Measurements from ENCODE around the gene DNASE2B. TPM values are rescaled to one million over a fixed set of nuclear protein-coding genes. Genes with fewer than 3 reads are reported as not detected.
A peak's percentile ranks its signal among the peaks of the same experiment; 100 is the strongest.

Gene DNASE2B
- total and polyA plus RNA-seq, 7 experiments from 2014 or later, result not detected

GRCh38 chr1:84355556-84355955 lies 42.7 kb upstream of the DNASE2B start:
- H3K27me3 Mint-ChIP-seq, result peaks cover 0 to 9% (median 5%) of the 10 kb centered on the region in 5 donors
- H3K4me1 ChIP-seq (ENCODE audit: control insufficient read depth in 2 of 2, insufficient read depth in 2 of 2, low read length in 2 of 2), result no peaks in the 10 kb centered on the region
- no peak overlapping the region for H3K27ac ChIP-seq (ENCODE audit: low read depth, low read length)
- peaks cover 0 to 10% (median 0%) of the 10 kb centered on the region in 5 donors for H3K36me3 Mint-ChIP-seq
- no peak for DNase-seq
- CTCF ChIA-PET, result no interaction called here
- intact Hi-C loops (cut with micrococcal nuclease), result no loop called here
- H3K27ac Mint-ChIP-seq, result no peak overlapping the region
- ATAC-seq, result no peak
- H3K4me3 ChIP-seq (ENCODE audit: low read length), result no peak overlapping the region
- H3K4me1 Mint-ChIP-seq, result no peaks in the 10 kb centered on the region
- POLR2A ChIA-PET, result no interaction called here
- H3K4me3 Mint-ChIP-seq, result no peak overlapping the region
- H3K36me3 ChIP-seq (ENCODE audit: control insufficient read depth in 2 of 3, insufficient read depth in 3 of 3, low read length in 3 of 3), result no peaks in the 10 kb centered on the region
- peaks cover 0 to 11% (median 1%) of the 10 kb centered on the region in 11 donors for H3K9me3 Mint-ChIP-seq
- H3K27me3 ChIP-seq (ENCODE audit: control insufficient read depth in 2 of 2, insufficient read depth in 2 of 2, low read length in 2 of 2), result peaks cover 0 to 3% of the 10 kb centered on the region in 2 donors
- H3K9me3 ChIP-seq (ENCODE audit: control insufficient read depth in 2 of 3, low read length in 3 of 3), result no peaks in the 10 kb centered on the region

- H3K27me3 Mint-ChIP-seq, result peaks cover 0 to 9% (median 5%) of the 10 kb centered on the region in 5 donors
- POLR2A ChIA-PET, result no interaction called here
- ATAC-seq, result no peak
- Histone ChIP-seq H3K36me3 (ENCODE audit: control insufficient read depth in 2 of 3, insufficient read depth in 3 of 3, low read length in 3 of 3) (no peaks in the 10 kb centered on the region), H3K27me3 (ENCODE audit: control insufficient read depth in 2 of 2, insufficient read depth in 2 of 2, low read length in 2 of 2) (peaks cover 0 to 3% of the 10 kb centered on the region in 2 donors), H3K27ac (ENCODE audit: low read depth, low read length) (no peak overlapping the region), H3K9me3 (ENCODE audit: control insufficient read depth in 2 of 3, low read length in 3 of 3) (no peaks in the 10 kb centered on the region), H3K4me1 (ENCODE audit: control insufficient read depth in 2 of 2, insufficient read depth in 2 of 2, low read length in 2 of 2) (no peaks in the 10 kb centered on the region), H3K4me3 (ENCODE audit: low read length) (no peak overlapping the region)
- H3K9me3 Mint-ChIP-seq, result peaks cover 0 to 11% (median 1%) of the 10 kb centered on the region in 11 donors
- CTCF ChIA-PET, result no interaction called here
- intact Hi-C loops (cut with micrococcal nuclease), result no loop called here
- peaks cover 0 to 10% (median 0%) of the 10 kb centered on the region in 5 donors for H3K36me3 Mint-ChIP-seq
- DNase-seq, result no peak
- no peak overlapping the region for H3K27ac Mint-ChIP-seq
- H3K4me3 Mint-ChIP-seq, result no peak overlapping the region
- no peaks in the 10 kb centered on the region for H3K4me1 Mint-ChIP-seq
Measured at GRCh38 chr1:84356881-84357280, 41.4 kb upstream of the DNASE2B start.

GRCh38 chr1:84358695-84359094 lies 39.6 kb upstream of the DNASE2B start:
- H3K4me3 Mint-ChIP-seq, result no peak overlapping the region
- intact Hi-C loops (cut with micrococcal nuclease), result no loop called here
- DNase-seq (no peak), ATAC-seq (no peak)
- ChIA-PET CTCF (no interaction called here), POLR2A (no interaction called here)
- H3K9me3 Mint-ChIP-seq, result peaks cover 0 to 11% (median 0%) of the 10 kb centered on the region in 11 donors
- peaks cover 0 to 3% of the 10 kb centered on the region in 2 donors for H3K27me3 ChIP-seq (ENCODE audit: control insufficient read depth in 2 of 2, insufficient read depth in 2 of 2, low read length in 2 of 2)
- H3K27ac ChIP-seq (ENCODE audit: low read depth, low read length), result no peak overlapping the region
- H3K36me3 Mint-ChIP-seq, result peaks cover 0 to 10% (median 0%) of the 10 kb centered on the region in 5 donors
- H3K27me3 Mint-ChIP-seq, result peaks cover 0 to 9% (median 5%) of the 10 kb centered on the region in 5 donors
- H3K27ac Mint-ChIP-seq, result no peak overlapping the region
- no peaks in the 10 kb centered on the region for H3K36me3 ChIP-seq (ENCODE audit: control insufficient read depth in 2 of 3, insufficient read depth in 3 of 3, low read length in 3 of 3)
- no peaks in the 10 kb centered on the region for H3K4me1 ChIP-seq (ENCODE audit: control insufficient read depth in 2 of 2, insufficient read depth in 2 of 2, low read length in 2 of 2)
- H3K4me1 Mint-ChIP-seq, result peaks cover 0 to 11% (median 3%) of the 10 kb centered on the region in 7 donors
- no peak overlapping the region for H3K4me3 ChIP-seq (ENCODE audit: low read length)
- no peaks in the 10 kb centered on the region for H3K9me3 ChIP-seq (ENCODE audit: control insufficient read depth in 2 of 3, low read length in 3 of 3)

- Mint-ChIP-seq H3K27me3 (peaks cover 0 to 9% (median 5%) of the 10 kb centered on the region in 5 donors), H3K36me3 (peaks cover 0 to 10% (median 0%) of the 10 kb centered on the region in 5 donors), H3K27ac (no peak overlapping the region), H3K9me3 (peaks cover 0 to 11% (median 0%) of the 10 kb centered on the region in 11 donors), H3K4me1 (peaks cover 0 to 14% (median 4%) of the 10 kb centered on the region in 7 donors), H3K4me3 (no peak overlapping the region)
- DNase-seq, result no peak
- ATAC-seq, result no peak
- H3K27ac ChIP-seq (ENCODE audit: low read depth, low read length), result no peak overlapping the region
- no peaks in the 10 kb centered on the region for H3K9me3 ChIP-seq (ENCODE audit: control insufficient read depth in 2 of 3, low read length in 3 of 3)
- intact Hi-C loops (cut with micrococcal nuclease), result no loop called here
- H3K36me3 ChIP-seq (ENCODE audit: control insufficient read depth in 2 of 3, insufficient read depth in 3 of 3, low read length in 3 of 3), result no peaks in the 10 kb centered on the region
- no peaks in the 10 kb centered on the region for H3K4me1 ChIP-seq (ENCODE audit: control insufficient read depth in 2 of 2, insufficient read depth in 2 of 2, low read length in 2 of 2)
- H3K27me3 ChIP-seq (ENCODE audit: control insufficient read depth in 2 of 2, insufficient read depth in 2 of 2, low read length in 2 of 2), result peaks cover 0 to 3% of the 10 kb centered on the region in 2 donors
- POLR2A ChIA-PET, result no interaction called here
- H3K4me3 ChIP-seq (ENCODE audit: low read length), result no peak overlapping the region
- CTCF ChIA-PET, result no interaction called here
Measured at GRCh38 chr1:84360316-84360715, 38.0 kb upstream of the DNASE2B start.

- H3K27me3 Mint-ChIP-seq, result peaks cover 0 to 6% (median 2%) of the 10 kb centered on the region in 5 donors
- peaks cover 0 to 9% (median 0%) of the 10 kb centered on the region in 11 donors for H3K9me3 Mint-ChIP-seq
- ChIA-PET POLR2A (no interaction called here), CTCF (no interaction called here)
- H3K4me3 ChIP-seq (ENCODE audit: low read length), result no peak overlapping the region
- DNase-seq (no peak), ATAC-seq (no peak)
- no peaks in the 10 kb centered on the region for H3K27me3 ChIP-seq (ENCODE audit: control insufficient read depth in 2 of 2, insufficient read depth in 2 of 2, low read length in 2 of 2)
- H3K4me3 Mint-ChIP-seq, result no peak overlapping the region
- H3K36me3 ChIP-seq (ENCODE audit: control insufficient read depth in 2 of 3, insufficient read depth in 3 of 3, low read length in 3 of 3), result no peaks in the 10 kb centered on the region
- intact Hi-C loops (cut with micrococcal nuclease), result no loop called here
- H3K4me1 ChIP-seq (ENCODE audit: control insufficient read depth in 2 of 2, insufficient read depth in 2 of 2, low read length in 2 of 2), result no peaks in the 10 kb centered on the region
- no peak overlapping the region for H3K27ac ChIP-seq (ENCODE audit: low read depth, low read length)
- H3K4me1 Mint-ChIP-seq, result peaks cover 0 to 17% (median 8%) of the 10 kb centered on the region in 7 donors
- H3K27ac Mint-ChIP-seq, result no peak overlapping the region
- H3K9me3 ChIP-seq (ENCODE audit: control insufficient read depth in 2 of 3, low read length in 3 of 3), result no peaks in the 10 kb centered on the region
- peaks cover 0 to 6% (median 0%) of the 10 kb centered on the region in 5 donors for H3K36me3 Mint-ChIP-seq
Measured at GRCh38 chr1:84361796-84362195, 36.5 kb upstream of the DNASE2B start.

- intact Hi-C loops (cut with micrococcal nuclease), result no loop called here
- Mint-ChIP-seq H3K4me1 (peaks cover 0 to 17% (median 8%) of the 10 kb centered on the region in 7 donors), H3K36me3 (peaks cover 0 to under 1% (median 0%) of the 10 kb centered on the region in 5 donors), H3K27me3 (peaks cover 0 to under 1% (median 0%) of the 10 kb centered on the region in 5 donors), H3K4me3 (peak overlapping the region in 1 of 10 donors; percentile 4), H3K27ac (no peak overlapping the region), H3K9me3 (peaks cover 0 to 4% (median 0%) of the 10 kb centered on the region in 11 donors)
- H3K4me1 ChIP-seq (ENCODE audit: control insufficient read depth in 2 of 2, insufficient read depth in 2 of 2, low read length in 2 of 2), result no peaks in the 10 kb centered on the region
- ChIA-PET CTCF (no interaction called here), POLR2A (no interaction called here)
- no peak for ATAC-seq
- H3K27me3 ChIP-seq (ENCODE audit: control insufficient read depth in 2 of 2, insufficient read depth in 2 of 2, low read length in 2 of 2), result no peaks in the 10 kb centered on the region
- H3K9me3 ChIP-seq (ENCODE audit: control insufficient read depth in 2 of 3, low read length in 3 of 3), result no peaks in the 10 kb centered on the region
- no peak for DNase-seq
- H3K36me3 ChIP-seq (ENCODE audit: control insufficient read depth in 2 of 3, insufficient read depth in 3 of 3, low read length in 3 of 3), result no peaks in the 10 kb centered on the region
- no peak overlapping the region for H3K27ac ChIP-seq (ENCODE audit: low read depth, low read length)
- no peak overlapping the region for H3K4me3 ChIP-seq (ENCODE audit: low read length)
Measured at GRCh38 chr1:84363019-84363418, 35.3 kb upstream of the DNASE2B start.

GRCh38 chr1:84363622-84364021 lies 34.7 kb upstream of the DNASE2B start:
- no peak overlapping the region for H3K4me3 ChIP-seq (ENCODE audit: low read length)
- H3K9me3 ChIP-seq (ENCODE audit: control insufficient read depth in 2 of 3, low read length in 3 of 3), result no peaks in the 10 kb centered on the region
- ChIA-PET CTCF (no interaction called here), POLR2A (no interaction called here)
- Mint-ChIP-seq H3K36me3 (no peaks in the 10 kb centered on the region), H3K27ac (no peak overlapping the region), H3K4me1 (peaks cover 0 to 17% (median 8%) of the 10 kb centered on the region in 7 donors), H3K9me3 (peaks cover 0 to 4% (median 0%) of the 10 kb centered on the region in 11 donors), H3K27me3 (no peaks in the 10 kb centered on the region), H3K4me3 (peak overlapping the region in 1 of 10 donors; percentile 4)
- no peaks in the 10 kb centered on the region for H3K4me1 ChIP-seq (ENCODE audit: control insufficient read depth in 2 of 2, insufficient read depth in 2 of 2, low read length in 2 of 2)
- no peak for DNase-seq
- H3K27ac ChIP-seq (ENCODE audit: low read depth, low read length), result no peak overlapping the region
- no peaks in the 10 kb centered on the region for H3K36me3 ChIP-seq (ENCODE audit: control insufficient read depth in 2 of 3, insufficient read depth in 3 of 3, low read length in 3 of 3)
- ATAC-seq, result no peak
- intact Hi-C loops (cut with micrococcal nuclease), result no loop called here
- no peaks in the 10 kb centered on the region for H3K27me3 ChIP-seq (ENCODE audit: control insufficient read depth in 2 of 2, insufficient read depth in 2 of 2, low read length in 2 of 2)
